ENCODE results near the gene SAMD3.
"Not testable (repeated sequence)": the region's sequence is repeated elsewhere in the genome, so short reads cannot be mapped to it uniquely, and the experiment has no call there.

Gene SAMD3

GRCh38 chr6:130260614-130261241 is 38.0 kb upstream of the SAMD3 start:
- not testable (repeated sequence) for H2AFZ ChIP-seq (ENCODE audit: low read depth, low read length, severe bottlenecking); H3K27ac ChIP-seq (ENCODE audit: low read depth, low read length); H4K20me1 ChIP-seq (ENCODE audit: low read depth, low read length)

GRCh38 chr6:130260050-130260462 is 37.3 kb upstream of the SAMD3 start:
- H3K4me2 ChIP-seq (ENCODE audit: low read depth, low read length, poor library complexity, severe bottlenecking), result peak overlapping the region; percentile 41
- H3K4me3 ChIP-seq (ENCODE audit: insufficient read depth, low read length, poor library complexity, severe bottlenecking); H3K27me3 ChIP-seq (ENCODE audit: low read length); H3F3A ChIP-seq (ENCODE audit: insufficient read depth); H3K36me3 ChIP-seq (ENCODE audit: low read length); H3K79me2 ChIP-seq (ENCODE audit: insufficient read depth, low read length); H4K20me1 ChIP-seq (ENCODE audit: low read depth, low read length); H3K9me2 ChIP-seq (replicated peaks; ENCODE audit: insufficient read depth, low read length); H3K27ac ChIP-seq (ENCODE audit: low read depth, low read length); H3K9ac ChIP-seq (ENCODE audit: low read length); H3K9me3 ChIP-seq (ENCODE audit: insufficient read depth, low read length): not testable (repeated sequence)
- H2AFZ ChIP-seq (ENCODE audit: low read depth, low read length, severe bottlenecking), result peak overlapping the region; percentile 40

More at GRCh38 chr6:130260614-130261241, 38.0 kb upstream of the SAMD3 start:
- H3K9me3 ChIP-seq (ENCODE audit: insufficient read depth, low read length); H3K27me3 ChIP-seq (ENCODE audit: low read length); H3K9ac ChIP-seq (ENCODE audit: low read length); H3K36me3 ChIP-seq (ENCODE audit: low read length); H3K4me3 ChIP-seq (ENCODE audit: insufficient read depth, low read length, poor library complexity, severe bottlenecking); H3F3A ChIP-seq (ENCODE audit: insufficient read depth); H3K79me2 ChIP-seq (ENCODE audit: insufficient read depth, low read length); H3K9me2 ChIP-seq (replicated peaks; ENCODE audit: insufficient read depth, low read length): not testable (repeated sequence)
- H3K4me2 ChIP-seq (ENCODE audit: low read depth, low read length, poor library complexity, severe bottlenecking), result peak overlapping the region; percentile 36

GRCh38 chr6:130259557-130259956 is 36.8 kb upstream of the SAMD3 start:
- no peak overlapping the region for H3K27ac ChIP-seq (ENCODE audit: low read depth, low read length)
- H3K4me3 ChIP-seq (ENCODE audit: insufficient read depth, low read length, poor library complexity, severe bottlenecking), result no peak overlapping the region

GRCh38 chr6:130259140-130259539 is 36.4 kb upstream of the SAMD3 start:
- TF ChIP-seq EZH2phosphoT487 (conservative IDR thresholded peaks at IDR 0.05; ENCODE audit: low read length) (no peak), CTCF (IDR thresholded peaks at IDR 0.05; ENCODE audit: insufficient read depth, low read length, poor library complexity, severe bottlenecking) (no peak)
- Histone ChIP-seq H2AFZ (ENCODE audit: low read depth, low read length, severe bottlenecking) (no peak overlapping the region), H3K4me2 (ENCODE audit: low read depth, low read length, poor library complexity, severe bottlenecking) (no peak overlapping the region)

More at GRCh38 chr6:130259557-130259956, 36.8 kb upstream of the SAMD3 start:
- Histone ChIP-seq H3K36me3 (ENCODE audit: low read length) (no peaks in the 10 kb centered on the region), H3K9ac (ENCODE audit: low read length) (no peak overlapping the region), H3K4me2 (ENCODE audit: low read depth, low read length, poor library complexity, severe bottlenecking) (peak overlapping the region; percentile 41), H3K9me2 (replicated peaks; ENCODE audit: insufficient read depth, low read length) (no peaks in the 10 kb centered on the region), H3K27me3 (ENCODE audit: low read length) (no peaks in the 10 kb centered on the region), H3F3A (ENCODE audit: insufficient read depth) (no peaks in the 10 kb centered on the region), H2AFZ (ENCODE audit: low read depth, low read length, severe bottlenecking) (peak overlapping the region; percentile 40), H4K20me1 (ENCODE audit: low read depth, low read length) (no peaks in the 10 kb centered on the region), H3K79me2 (ENCODE audit: insufficient read depth, low read length) (no peaks in the 10 kb centered on the region), H3K9me3 (ENCODE audit: insufficient read depth, low read length) (no peaks in the 10 kb centered on the region)
- TF ChIP-seq EZH2phosphoT487 (conservative IDR thresholded peaks at IDR 0.05; ENCODE audit: low read length) (no peak), CTCF (IDR thresholded peaks at IDR 0.05; ENCODE audit: insufficient read depth, low read length, poor library complexity, severe bottlenecking) (no peak)

More at GRCh38 chr6:130259140-130259539, 36.4 kb upstream of the SAMD3 start:
- Histone ChIP-seq H3K27ac (ENCODE audit: low read depth, low read length) (no peak overlapping the region), H3K4me3 (ENCODE audit: insufficient read depth, low read length, poor library complexity, severe bottlenecking) (no peak overlapping the region), H3K9ac (ENCODE audit: low read length) (no peak overlapping the region), H3K79me2 (ENCODE audit: insufficient read depth, low read length) (no peaks in the 10 kb centered on the region), H3K36me3 (ENCODE audit: low read length) (no peaks in the 10 kb centered on the region), H3K9me2 (replicated peaks; ENCODE audit: insufficient read depth, low read length) (no peaks in the 10 kb centered on the region), H3F3A (ENCODE audit: insufficient read depth) (no peaks in the 10 kb centered on the region), H4K20me1 (ENCODE audit: low read depth, low read length) (no peaks in the 10 kb centered on the region), H3K27me3 (ENCODE audit: low read length) (no peaks in the 10 kb centered on the region), H3K9me3 (ENCODE audit: insufficient read depth, low read length) (no peaks in the 10 kb centered on the region)

Measured in SU-DHL-6 (cell line).